IPS-11a (cell line): Measurements from ENCODE around the gene RS1.

Experiments
- H3K4me3 ChIP-seq: one replicate; pipeline ENCODE4 v1.5.1; 2013; ENCODE audit warnings: low read depth, low read length, control low read depth

RS1 gene

DNA sequence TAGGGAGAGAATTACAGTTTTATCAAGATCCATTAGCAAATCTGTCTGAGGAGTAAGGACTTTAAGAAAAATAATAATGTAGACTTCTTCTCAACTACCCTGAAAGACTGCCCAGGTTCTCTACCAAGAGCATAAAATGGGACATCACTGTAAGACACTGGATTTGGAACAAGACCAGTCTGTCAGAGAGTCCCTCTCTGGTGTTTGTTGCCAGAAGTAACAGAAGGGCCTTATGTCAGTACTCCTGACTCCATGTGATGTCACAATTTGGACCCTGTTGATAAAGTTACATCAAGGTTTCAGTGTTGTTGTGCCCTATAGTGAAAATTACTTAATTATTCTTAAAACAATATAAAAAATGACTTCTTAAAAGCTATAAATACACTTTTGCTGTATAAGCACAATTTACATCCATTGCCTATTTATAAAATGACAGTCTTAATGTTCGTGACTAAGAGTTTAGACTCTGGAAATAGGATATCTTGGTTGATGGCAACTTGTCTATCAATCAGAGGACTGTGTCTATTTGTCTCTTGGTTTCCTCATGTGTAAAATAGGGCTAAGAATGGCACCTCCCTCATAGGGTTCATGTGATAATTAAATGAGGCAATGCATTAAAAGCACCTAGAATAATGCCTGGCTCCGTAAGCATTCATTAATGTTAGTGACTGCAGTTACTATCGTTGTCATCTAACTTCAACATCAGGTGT lies 57.8 kb downstream of the RS1 start:
- no peak overlapping the region for H3K4me3 ChIP-seq

DNA sequence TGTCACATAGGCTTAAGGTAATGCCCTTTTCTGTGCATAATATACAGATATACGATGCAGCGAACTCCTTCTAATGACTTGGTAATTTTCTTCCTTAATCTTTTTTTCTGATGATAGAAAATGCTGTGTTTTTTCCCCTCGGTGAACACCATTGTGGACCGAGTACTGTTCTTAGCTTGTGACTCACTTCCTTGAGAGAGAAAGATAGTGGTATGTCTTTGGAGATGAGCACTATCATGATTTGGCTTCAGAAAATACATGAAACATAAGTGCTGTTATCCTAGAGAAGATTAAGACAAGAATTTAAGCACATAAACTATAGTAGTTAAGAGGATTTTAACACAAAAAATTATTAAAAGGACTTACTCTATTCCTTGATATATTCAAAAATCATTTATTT lies 63.9 kb downstream of the RS1 start:
- no peak overlapping the region for H3K4me3 ChIP-seq

GRCh38 chrX:18598413-18598812 lies 73.5 kb downstream of the RS1 start:
- H3K4me3 ChIP-seq = no peak overlapping the region

- no peak overlapping the region for H3K4me3 ChIP-seq
Observed at GRCh38 chrX:18596096-18596495, 75.8 kb downstream of the RS1 start.

GRCh38 chrX:18594079-18594478 lies 77.8 kb downstream of the RS1 start:
- H3K4me3 ChIP-seq = no peak overlapping the region

DNA sequence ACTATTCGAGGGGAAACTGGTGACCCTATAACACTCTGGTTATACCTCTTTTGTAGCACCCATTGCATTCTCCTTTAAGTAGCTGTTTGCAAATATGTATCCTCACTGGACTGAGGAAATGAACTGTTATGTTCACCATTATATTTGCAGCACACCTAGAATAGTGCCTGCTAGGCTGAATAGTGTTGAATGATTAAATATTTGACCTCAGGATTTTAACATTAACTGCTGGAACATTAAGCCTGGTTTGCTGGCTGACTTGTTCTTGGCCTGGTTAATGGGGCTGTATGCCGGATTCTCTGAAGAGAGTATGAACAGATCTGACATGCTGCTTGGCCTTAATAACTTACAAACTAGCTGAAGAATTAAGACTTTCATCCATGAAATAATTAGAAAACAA lies 80.1 kb downstream of the RS1 start:
- H3K4me3 ChIP-seq = no peak overlapping the region
